Measurements from ENCODE around the gene DFFB.

DFFB gene

GRCh38 chr1:3892748-3893147 lies 35.5 kb downstream of the DFFB start:
- peak in 9 of 10 donors; percentile 27 to 93 (median 64) for DNase-seq
- intact Hi-C loops (cut with DNase I), result no loop called here

GRCh38 chr1:3893190-3893589 lies 35.9 kb downstream of the DFFB start:
- DNase-seq, result no peak
- intact Hi-C loops (cut with DNase I), result no loop called here

GRCh38 chr1:3894626-3895278 lies 37.5 kb downstream of the DFFB start:
- intact Hi-C loops (cut with DNase I), result no loop called here
- DNase-seq, result peak in 1 of 10 donors; percentile 70

GRCh38 chr1:3895279-3895950 lies 38.1 kb downstream of the DFFB start:
- intact Hi-C loops (cut with DNase I), result no loop called here
- DNase-seq, result peak in 2 of 10 donors; percentile 18 to 21

- peak in 1 of 10 donors; percentile 43 for DNase-seq
- intact Hi-C loops (cut with DNase I), result no loop called here
These were observed 38.7 kb downstream of the DFFB start for GRCh38 chr1:3895951-3896325.

GRCh38 chr1:3896396-3897000 lies 39.2 kb downstream of the DFFB start:
- peak in 2 of 10 donors; percentile 35 to 44 for DNase-seq
- intact Hi-C loops (cut with DNase I), result no loop called here

- DNase-seq, result no peak
- intact Hi-C loops (cut with DNase I), result no loop called here
These were observed 41.1 kb downstream of the DFFB start for GRCh38 chr1:3898475-3898735.

- intact Hi-C loops (cut with DNase I), result no loop called here
- DNase-seq, result peak in 1 of 10 donors; percentile 15
These were observed 41.9 kb downstream of the DFFB start for GRCh38 chr1:3898994-3899753.

- DNase-seq, result no peak
- intact Hi-C loops (cut with DNase I), result loop anchor here (2.0 to 10.0 kb wide), 2 partner anchors 43 to 755 kb away; partner anchors contain the start of genes AJAP1, CEP104 and DFFB
These were observed 42.5 kb downstream of the DFFB start for GRCh38 chr1:3899754-3900149.

GRCh38 chr1:3900150-3900968 lies 43.1 kb downstream of the DFFB start, which contains the start of gene C1orf174:
TSS of gene C1orf174 (minus strand) at chr1:3900272. CDS start at chr1:3900186, 86 bp downstream.
- intact Hi-C loops (cut with DNase I), result loop anchor here (2.0 to 10.0 kb wide), 2 partner anchors 44 to 754 kb away; partner anchors contain the start of genes AJAP1, CEP104 and DFFB
- peak; percentile 92 to 99 (median 96) for DNase-seq

- intact Hi-C loops (cut with DNase I), result loop anchor here (2.0 to 10.0 kb wide), 2 partner anchors 44 to 754 kb away; partner anchors contain the start of genes AJAP1, CEP104 and DFFB
- DNase-seq, result peak; percentile 92 to 100 (median 96)
These were observed 43.8 kb downstream of the DFFB start for GRCh38 chr1:3900969-3901529.

- DNase-seq, result peak in 3 of 10 donors; percentile 6 to 79 (median 59)
- intact Hi-C loops (cut with DNase I), result loop anchor here (10.0 kb wide), 1 partner anchor 753 kb away; the partner anchor contains the start of gene AJAP1
These were observed 44.8 kb downstream of the DFFB start for GRCh38 chr1:3902111-3902511.

GRCh38 chr1:3902571-3903091 lies 45.4 kb downstream of the DFFB start:
- peak in 3 of 10 donors; percentile 8 to 79 (median 12) for DNase-seq
- intact Hi-C loops (cut with DNase I), result loop anchor here (10.0 kb wide), 1 partner anchor 752 kb away; the partner anchor contains the start of gene AJAP1

GRCh38 chr1:3903141-3904005 lies 46.1 kb downstream of the DFFB start:
- peak in 3 of 10 donors; percentile 26 to 79 (median 64) for DNase-seq
- intact Hi-C loops (cut with DNase I), result loop anchor here (10.0 kb wide), 1 partner anchor 751 kb away; the partner anchor contains the start of gene AJAP1

GRCh38 chr1:3904006-3904842 lies 46.9 kb downstream of the DFFB start:
- peak in 4 of 10 donors; percentile 17 to 82 (median 70) for DNase-seq
- intact Hi-C loops (cut with DNase I), result loop anchor here (10.0 kb wide), 1 partner anchor 751 kb away; the partner anchor contains the start of gene AJAP1

- intact Hi-C loops (cut with DNase I), result loop anchor here (10.0 kb wide), 1 partner anchor 750 kb away; the partner anchor contains the start of gene AJAP1
- DNase-seq, result peak in 2 of 10 donors; percentile 19 to 58
These were observed 47.5 kb downstream of the DFFB start for GRCh38 chr1:3904843-3905185.
